Measurements from ENCODE around the gene AKR1D1. TPM values are rescaled to one million over a fixed set of nuclear protein-coding genes. Genes with fewer than 3 reads are reported as not detected.

AKR1D1 gene
- not detected in 2 replicates for total RNA-seq (2014; rRNA removed; shearing (Covaris generic); ENCODE audit: low replicate concordance)

GRCh38 chr7:138076196-138076595, at the start of gene AKR1D1:
Gene AKR1D1 (plus strand): TSS chr7:138076459. CDS start chr7:138076519, 60 bp downstream.
- H2AFZ ChIP-seq (ENCODE audit: low read length), result no peak within 1 kb of the TSS
- no peak within 1 kb of the TSS for H3K27ac ChIP-seq (ENCODE audit: low read length)
- no peaks in the 10 kb centered on the region for H3K9me3 ChIP-seq (ENCODE audit: low read length)
- no peaks in the 10 kb centered on the region for H3K27me3 ChIP-seq (ENCODE audit: low read length)
- H3K79me2 ChIP-seq (ENCODE audit: low read length), result no peaks in the 10 kb centered on the region
- no peaks in the 10 kb centered on the region for H4K20me1 ChIP-seq (ENCODE audit: insufficient read depth, low read depth, low read length)
- H3K4me2 ChIP-seq (ENCODE audit: low read depth, low read length, poor library complexity, severe bottlenecking), result no peak within 1 kb of the TSS
- no peaks in the 10 kb centered on the region for H3K4me1 ChIP-seq (ENCODE audit: low read length)
- H3K4me3 ChIP-seq (ENCODE audit: low read length), result no peak within 1 kb of the TSS
- no peak within 1 kb of the TSS for H3K9ac ChIP-seq (ENCODE audit: low read length)
- no peaks in the 10 kb centered on the region for H3K36me3 ChIP-seq (ENCODE audit: insufficient read depth, low read length)
- DNase-seq, result no peak
- H3K9me2 ChIP-seq (replicated peaks; ENCODE audit: insufficient read depth, low read length), result no peaks in the 10 kb centered on the region

GRCh38 chr7:138027100-138027499, 49.2 kb upstream of the AKR1D1 start:
- H3K36me3 ChIP-seq (ENCODE audit: insufficient read depth, low read length), result no peaks in the 10 kb centered on the region
- no peak overlapping the region for H3K4me3 ChIP-seq (ENCODE audit: low read length)
- no peaks in the 10 kb centered on the region for H3K79me2 ChIP-seq (ENCODE audit: low read length)
- H3K9ac ChIP-seq (ENCODE audit: low read length), result no peak overlapping the region
- no peak overlapping the region for H2AFZ ChIP-seq (ENCODE audit: low read length)
- H3K27ac ChIP-seq (ENCODE audit: low read length), result no peak overlapping the region
- H3K27me3 ChIP-seq (ENCODE audit: low read length), result no peaks in the 10 kb centered on the region
- no peaks in the 10 kb centered on the region for H3K4me1 ChIP-seq (ENCODE audit: low read length)
- H3K4me2 ChIP-seq (ENCODE audit: low read depth, low read length, poor library complexity, severe bottlenecking), result no peak overlapping the region
- no peaks in the 10 kb centered on the region for H3K9me2 ChIP-seq (replicated peaks; ENCODE audit: insufficient read depth, low read length)
- H4K20me1 ChIP-seq (ENCODE audit: insufficient read depth, low read depth, low read length), result no peaks in the 10 kb centered on the region
- H3K9me3 ChIP-seq (ENCODE audit: low read length), result no peaks in the 10 kb centered on the region
- DNase-seq, result no peak

GRCh38 chr7:138029126-138029525, 47.1 kb upstream of the AKR1D1 start:
- Histone ChIP-seq H3K79me2 (ENCODE audit: low read length) (no peaks in the 10 kb centered on the region), H2AFZ (ENCODE audit: low read length) (no peak overlapping the region), H4K20me1 (ENCODE audit: insufficient read depth, low read depth, low read length) (no peaks in the 10 kb centered on the region), H3K9ac (ENCODE audit: low read length) (no peak overlapping the region), H3K9me2 (replicated peaks; ENCODE audit: insufficient read depth, low read length) (no peaks in the 10 kb centered on the region), H3K4me1 (ENCODE audit: low read length) (no peaks in the 10 kb centered on the region), H3K27me3 (ENCODE audit: low read length) (no peaks in the 10 kb centered on the region), H3K4me2 (ENCODE audit: low read depth, low read length, poor library complexity, severe bottlenecking) (no peak overlapping the region), H3K36me3 (ENCODE audit: insufficient read depth, low read length) (no peaks in the 10 kb centered on the region), H3K27ac (ENCODE audit: low read length) (no peak overlapping the region), H3K9me3 (ENCODE audit: low read length) (no peaks in the 10 kb centered on the region), H3K4me3 (ENCODE audit: low read length) (no peak overlapping the region)
- DNase-seq, result no peak

- no peaks in the 10 kb centered on the region for H3K36me3 ChIP-seq (ENCODE audit: insufficient read depth, low read length)
- H3K9ac ChIP-seq (ENCODE audit: low read length), result no peak overlapping the region
- no peaks in the 10 kb centered on the region for H4K20me1 ChIP-seq (ENCODE audit: insufficient read depth, low read depth, low read length)
- H3K27me3 ChIP-seq (ENCODE audit: low read length), result no peaks in the 10 kb centered on the region
- no peak overlapping the region for H3K27ac ChIP-seq (ENCODE audit: low read length)
- no peaks in the 10 kb centered on the region for H3K9me3 ChIP-seq (ENCODE audit: low read length)
- H3K4me2 ChIP-seq (ENCODE audit: low read depth, low read length, poor library complexity, severe bottlenecking), result no peak overlapping the region
- no peaks in the 10 kb centered on the region for H3K9me2 ChIP-seq (replicated peaks; ENCODE audit: insufficient read depth, low read length)
- H2AFZ ChIP-seq (ENCODE audit: low read length), result no peak overlapping the region
- no peak overlapping the region for H3K4me3 ChIP-seq (ENCODE audit: low read length)
- no peaks in the 10 kb centered on the region for H3K4me1 ChIP-seq (ENCODE audit: low read length)
- DNase-seq, result no peak
- H3K79me2 ChIP-seq (ENCODE audit: low read length), result no peaks in the 10 kb centered on the region
These were observed 46.3 kb upstream of the AKR1D1 start for GRCh38 chr7:138029941-138030340.

- Histone ChIP-seq H4K20me1 (ENCODE audit: insufficient read depth, low read depth, low read length) (no peaks in the 10 kb centered on the region), H3K9ac (ENCODE audit: low read length) (no peak overlapping the region), H2AFZ (ENCODE audit: low read length) (no peak overlapping the region), H3K79me2 (ENCODE audit: low read length) (no peaks in the 10 kb centered on the region), H3K27ac (ENCODE audit: low read length) (no peak overlapping the region), H3K27me3 (ENCODE audit: low read length) (no peaks in the 10 kb centered on the region), H3K4me2 (ENCODE audit: low read depth, low read length, poor library complexity, severe bottlenecking) (no peak overlapping the region), H3K36me3 (ENCODE audit: insufficient read depth, low read length) (no peaks in the 10 kb centered on the region), H3K9me3 (ENCODE audit: low read length) (no peaks in the 10 kb centered on the region), H3K4me3 (ENCODE audit: low read length) (no peak overlapping the region), H3K9me2 (replicated peaks; ENCODE audit: insufficient read depth, low read length) (no peaks in the 10 kb centered on the region), H3K4me1 (ENCODE audit: low read length) (no peaks in the 10 kb centered on the region)
- no peak for DNase-seq
These were observed 45.4 kb upstream of the AKR1D1 start for GRCh38 chr7:138030679-138031351.

- H2AFZ ChIP-seq (ENCODE audit: low read length), result no peak overlapping the region
- no peaks in the 10 kb centered on the region for H3K4me1 ChIP-seq (ENCODE audit: low read length)
- H4K20me1 ChIP-seq (ENCODE audit: insufficient read depth, low read depth, low read length), result no peaks in the 10 kb centered on the region
- H3K9ac ChIP-seq (ENCODE audit: low read length), result no peak overlapping the region
- no peak overlapping the region for H3K27ac ChIP-seq (ENCODE audit: low read length)
- no peak overlapping the region for H3K4me2 ChIP-seq (ENCODE audit: low read depth, low read length, poor library complexity, severe bottlenecking)
- no peaks in the 10 kb centered on the region for H3K9me2 ChIP-seq (replicated peaks; ENCODE audit: insufficient read depth, low read length)
- H3K36me3 ChIP-seq (ENCODE audit: insufficient read depth, low read length), result no peaks in the 10 kb centered on the region
- H3K27me3 ChIP-seq (ENCODE audit: low read length), result no peaks in the 10 kb centered on the region
- no peak for DNase-seq
- H3K9me3 ChIP-seq (ENCODE audit: low read length), result no peaks in the 10 kb centered on the region
- H3K4me3 ChIP-seq (ENCODE audit: low read length), result no peak overlapping the region
- H3K79me2 ChIP-seq (ENCODE audit: low read length), result no peaks in the 10 kb centered on the region
These were observed 44.1 kb upstream of the AKR1D1 start for GRCh38 chr7:138032186-138032585.

GRCh38 chr7:138032770-138033169, 43.5 kb upstream of the AKR1D1 start:
- Histone ChIP-seq H3K27ac (ENCODE audit: low read length) (no peak overlapping the region), H3K9ac (ENCODE audit: low read length) (no peak overlapping the region), H3K4me2 (ENCODE audit: low read depth, low read length, poor library complexity, severe bottlenecking) (no peak overlapping the region), H3K36me3 (ENCODE audit: insufficient read depth, low read length) (no peaks in the 10 kb centered on the region), H3K9me2 (replicated peaks; ENCODE audit: insufficient read depth, low read length) (no peaks in the 10 kb centered on the region), H3K79me2 (ENCODE audit: low read length) (no peaks in the 10 kb centered on the region), H3K4me1 (ENCODE audit: low read length) (no peaks in the 10 kb centered on the region), H3K4me3 (ENCODE audit: low read length) (no peak overlapping the region), H2AFZ (ENCODE audit: low read length) (no peak overlapping the region), H3K27me3 (ENCODE audit: low read length) (no peaks in the 10 kb centered on the region), H4K20me1 (ENCODE audit: insufficient read depth, low read depth, low read length) (no peaks in the 10 kb centered on the region), H3K9me3 (ENCODE audit: low read length) (no peaks in the 10 kb centered on the region)
- DNase-seq, result no peak

- H3K9me3 ChIP-seq (ENCODE audit: low read length), result no peaks in the 10 kb centered on the region
- no peaks in the 10 kb centered on the region for H4K20me1 ChIP-seq (ENCODE audit: insufficient read depth, low read depth, low read length)
- no peak overlapping the region for H3K4me3 ChIP-seq (ENCODE audit: low read length)
- no peak overlapping the region for H3K9ac ChIP-seq (ENCODE audit: low read length)
- H2AFZ ChIP-seq (ENCODE audit: low read length), result no peak overlapping the region
- DNase-seq, result no peak
- H3K27ac ChIP-seq (ENCODE audit: low read length), result no peak overlapping the region
- no peaks in the 10 kb centered on the region for H3K27me3 ChIP-seq (ENCODE audit: low read length)
- no peaks in the 10 kb centered on the region for H3K36me3 ChIP-seq (ENCODE audit: insufficient read depth, low read length)
- H3K4me2 ChIP-seq (ENCODE audit: low read depth, low read length, poor library complexity, severe bottlenecking), result no peak overlapping the region
- no peaks in the 10 kb centered on the region for H3K4me1 ChIP-seq (ENCODE audit: low read length)
- no peaks in the 10 kb centered on the region for H3K79me2 ChIP-seq (ENCODE audit: low read length)
- H3K9me2 ChIP-seq (replicated peaks; ENCODE audit: insufficient read depth, low read length), result no peaks in the 10 kb centered on the region
These were observed 43.0 kb upstream of the AKR1D1 start for GRCh38 chr7:138033241-138033640.
